HG02973 (cell line): ENCODE results near the gene C22orf39.

Source experiments
- ATAC-seq: cut with Tn5 transposase; IDR thresholded peaks from one replicate; pipeline ENCODE4 v1.9.1; 2021; ENCODE audit warnings: moderate library complexity; ENCODE audit not compliant: unreplicated experiment

C22orf39 gene

DNA sequence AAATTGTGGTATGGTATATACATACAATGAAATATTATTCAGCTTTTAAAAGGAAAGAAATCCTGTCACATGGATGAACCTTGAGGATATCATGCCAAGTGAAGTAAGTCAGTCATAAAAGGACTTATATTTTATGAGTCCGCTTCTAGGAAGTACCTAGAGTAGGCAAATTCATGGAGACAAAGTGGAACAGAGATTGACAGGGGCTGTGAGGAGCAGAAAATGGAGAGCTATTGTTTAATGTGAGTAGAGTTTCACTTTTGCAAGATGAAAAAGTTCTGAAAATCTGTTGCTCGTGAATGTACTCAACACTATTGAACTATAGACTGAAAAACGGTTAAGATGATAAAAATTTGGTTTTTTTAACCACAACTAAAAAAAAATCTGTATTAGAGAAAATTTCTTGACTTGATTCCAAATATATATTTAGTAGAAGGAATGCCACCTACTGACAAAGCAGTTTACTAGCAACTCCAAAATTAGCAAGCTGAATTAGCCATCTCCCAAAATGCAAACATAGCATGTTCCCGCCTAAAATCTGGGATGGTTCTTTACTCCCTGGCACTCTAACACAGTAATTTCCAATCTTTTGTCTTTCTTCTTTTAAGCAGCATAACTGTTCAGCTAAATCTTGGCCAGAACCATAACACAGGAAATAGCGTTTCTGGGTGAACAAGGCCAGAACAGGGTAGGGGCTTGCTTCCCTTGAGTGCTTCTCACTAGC, 30.0 kb upstream of the C22orf39 start:
- no peak for ATAC-seq

DNA sequence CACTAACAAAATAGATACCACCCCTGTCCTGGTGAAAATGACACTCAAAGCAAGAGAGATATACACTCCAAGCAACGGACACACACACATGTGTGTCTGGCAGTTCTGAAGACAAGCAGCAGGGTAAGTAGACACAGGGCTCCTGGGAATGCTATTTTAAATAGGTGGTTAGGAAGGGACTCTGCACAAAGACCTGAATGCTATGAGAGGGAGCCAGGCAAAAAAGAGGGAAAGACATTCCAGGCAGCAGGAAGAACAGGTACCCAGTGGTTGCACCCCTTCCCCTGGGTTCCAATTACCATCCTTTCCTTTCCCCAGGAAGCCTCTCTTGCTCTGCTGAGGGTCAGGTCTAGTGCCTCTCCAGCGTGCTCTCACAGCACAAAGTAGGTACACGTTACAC, 28.5 kb upstream of the C22orf39 start:
- no peak for ATAC-seq

DNA sequence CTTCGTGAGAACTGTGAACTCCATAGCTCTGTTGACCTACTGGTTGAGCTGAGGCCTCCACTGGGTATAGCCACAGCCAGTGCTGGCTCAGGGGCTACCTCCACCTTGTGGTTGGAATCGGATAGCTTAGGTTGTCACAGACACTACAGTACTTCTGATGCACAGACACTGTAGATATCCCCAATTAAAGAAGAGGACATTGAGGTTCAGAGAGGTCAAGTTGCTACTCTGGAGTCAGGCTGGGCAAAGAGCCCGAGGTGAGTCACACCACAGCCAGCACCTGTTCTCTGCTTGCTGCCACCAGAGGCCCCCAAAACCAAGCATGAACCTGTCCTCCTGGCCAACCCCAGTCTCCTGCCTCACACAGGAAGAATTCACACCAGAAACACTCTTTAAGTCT, 26.1 kb upstream of the C22orf39 start:
- no peak for ATAC-seq

DNA sequence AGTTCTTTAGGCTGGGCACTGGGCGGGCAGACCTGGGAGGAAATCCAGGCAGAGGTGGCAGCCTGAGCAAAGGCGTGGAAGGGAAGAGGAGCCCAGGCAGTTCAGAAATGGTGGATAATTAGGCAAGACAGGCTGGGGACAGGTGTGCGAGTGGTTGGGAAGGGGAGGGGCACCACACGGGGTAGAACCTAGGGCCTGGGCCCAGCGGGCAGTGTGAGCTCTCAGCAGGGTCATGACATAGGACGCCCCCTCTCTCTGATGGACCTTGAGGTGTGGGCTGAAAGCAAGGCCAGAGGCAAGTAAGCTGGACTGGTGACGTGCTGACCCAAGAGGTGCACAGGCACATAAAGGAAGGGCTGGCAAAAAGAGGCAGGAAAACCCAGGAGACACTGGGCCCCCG, 24.7 kb upstream of the C22orf39 start:
- ATAC-seq, result no peak

DNA sequence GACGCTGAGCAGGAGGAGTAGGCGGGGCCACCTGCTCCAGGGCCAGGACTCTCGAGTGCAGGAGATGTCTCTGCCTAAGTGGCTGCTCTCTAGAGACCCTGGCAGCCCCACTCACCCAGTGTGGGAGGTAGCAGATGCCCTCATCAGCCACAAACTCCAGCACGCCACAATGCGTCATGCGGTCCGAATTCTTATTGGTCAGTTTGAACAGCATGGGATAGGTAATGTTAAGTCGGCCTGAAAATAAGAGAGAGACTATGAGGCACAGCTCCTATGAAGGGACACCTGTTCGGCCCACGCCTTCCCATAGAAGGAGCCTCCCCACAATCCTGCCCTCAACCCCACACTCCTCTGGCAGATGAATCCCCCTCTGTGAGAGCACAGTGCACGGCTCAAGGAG, 24.1 kb upstream of the C22orf39 start:
- ATAC-seq, result no peak

DNA sequence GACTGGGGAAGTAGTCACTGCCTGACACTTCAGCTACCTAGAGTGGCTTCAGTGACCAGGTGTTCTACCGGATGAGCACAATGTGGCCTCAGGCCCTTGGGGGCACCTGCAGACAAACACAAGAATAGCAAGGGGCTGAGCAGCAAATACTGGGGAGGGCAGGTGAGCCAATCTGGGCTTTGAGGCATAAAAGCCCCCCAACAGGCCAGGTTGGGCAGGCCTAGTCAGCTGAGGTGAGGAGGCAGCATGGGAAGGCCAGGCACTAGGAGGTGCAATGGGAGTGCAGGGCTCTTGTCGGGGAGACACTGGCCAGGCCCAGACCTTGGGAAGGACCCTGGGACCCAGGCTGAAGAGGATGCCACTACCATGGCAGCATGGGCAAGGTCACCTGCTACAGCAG, 22.5 kb upstream of the C22orf39 start:
- no peak for ATAC-seq

DNA sequence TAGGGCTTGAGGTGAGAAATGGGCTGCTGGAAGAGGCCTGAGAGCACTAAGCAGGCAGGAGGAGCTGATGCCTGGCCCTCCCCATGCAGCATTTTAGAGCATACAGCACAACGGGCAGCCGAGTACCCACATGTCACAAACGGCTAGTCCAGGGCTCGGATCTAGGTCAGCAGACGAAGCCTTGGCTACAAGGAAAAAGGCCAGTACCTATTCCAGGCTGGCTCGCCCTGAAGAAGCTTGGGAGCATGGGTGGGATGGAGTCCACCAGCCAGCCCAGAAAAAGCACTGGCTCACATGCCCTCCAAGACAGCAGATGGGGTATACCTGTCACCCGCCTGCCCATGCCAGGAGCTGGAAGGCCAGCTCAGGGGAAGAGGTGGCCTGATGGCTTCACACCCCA, 21.9 kb upstream of the C22orf39 start:
- no peak for ATAC-seq

DNA sequence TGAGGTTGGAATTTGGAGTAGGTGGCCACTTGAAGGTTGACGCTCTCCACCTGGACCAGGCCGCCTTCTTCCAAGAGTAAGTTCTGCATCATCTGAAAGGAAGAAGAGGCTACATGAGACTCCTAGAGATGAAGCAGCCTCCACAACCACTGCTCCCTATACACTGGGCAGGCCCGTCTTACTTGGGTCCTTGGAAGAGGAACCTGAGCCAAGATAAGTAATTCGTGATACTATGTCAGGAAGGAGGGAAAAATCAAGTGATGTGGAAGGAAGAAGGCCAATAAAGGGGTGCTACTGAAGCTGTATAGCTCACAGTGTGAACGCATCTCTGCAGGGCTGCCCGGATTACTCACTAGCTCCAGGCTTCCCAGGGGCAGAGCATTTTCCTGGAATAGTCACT, 20.4 kb upstream of the C22orf39 start:
- ATAC-seq, result no peak

DNA sequence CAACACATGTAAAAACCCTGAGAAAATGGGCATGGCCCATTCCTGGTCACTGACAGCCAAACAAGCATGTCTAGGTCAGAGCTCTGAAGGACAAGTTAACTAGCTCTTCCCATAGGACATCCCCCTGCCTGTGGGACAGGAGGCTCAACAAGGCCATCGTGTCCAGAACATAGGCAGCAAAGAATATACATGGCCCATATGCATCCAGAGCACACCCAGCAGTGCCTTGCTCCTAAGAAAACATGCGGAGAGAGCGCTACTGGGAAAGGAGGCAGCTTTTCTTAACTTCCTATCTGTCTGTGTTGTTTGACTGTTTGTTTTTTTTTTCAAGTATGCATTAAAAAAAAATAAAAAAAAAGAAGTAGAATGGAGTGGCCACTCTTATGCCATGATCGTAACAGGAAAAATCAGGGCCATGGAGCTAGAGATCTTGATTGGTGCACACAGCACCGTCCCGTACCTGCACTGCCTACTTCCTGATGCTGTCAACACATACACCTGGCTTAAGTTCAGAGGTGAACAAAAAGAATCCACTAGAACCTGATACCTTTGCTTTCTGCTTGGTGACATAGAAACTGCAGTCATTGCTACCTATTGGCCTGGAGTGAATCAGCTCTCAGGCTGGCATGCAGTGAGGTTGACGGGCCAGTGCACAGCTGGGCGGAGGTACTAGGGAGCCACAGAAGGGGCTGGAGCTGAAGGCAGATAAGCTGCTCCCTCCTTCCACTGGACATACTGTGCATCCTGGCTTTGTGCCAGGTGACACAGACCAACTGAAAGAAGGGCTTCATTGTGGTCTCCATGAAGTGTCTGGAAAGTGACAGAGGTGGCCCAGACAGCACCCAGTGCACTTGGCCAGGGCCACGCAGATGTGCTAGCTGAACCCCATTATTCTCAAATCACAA, 19.6 kb upstream of the C22orf39 start:
- no peak for ATAC-seq

DNA sequence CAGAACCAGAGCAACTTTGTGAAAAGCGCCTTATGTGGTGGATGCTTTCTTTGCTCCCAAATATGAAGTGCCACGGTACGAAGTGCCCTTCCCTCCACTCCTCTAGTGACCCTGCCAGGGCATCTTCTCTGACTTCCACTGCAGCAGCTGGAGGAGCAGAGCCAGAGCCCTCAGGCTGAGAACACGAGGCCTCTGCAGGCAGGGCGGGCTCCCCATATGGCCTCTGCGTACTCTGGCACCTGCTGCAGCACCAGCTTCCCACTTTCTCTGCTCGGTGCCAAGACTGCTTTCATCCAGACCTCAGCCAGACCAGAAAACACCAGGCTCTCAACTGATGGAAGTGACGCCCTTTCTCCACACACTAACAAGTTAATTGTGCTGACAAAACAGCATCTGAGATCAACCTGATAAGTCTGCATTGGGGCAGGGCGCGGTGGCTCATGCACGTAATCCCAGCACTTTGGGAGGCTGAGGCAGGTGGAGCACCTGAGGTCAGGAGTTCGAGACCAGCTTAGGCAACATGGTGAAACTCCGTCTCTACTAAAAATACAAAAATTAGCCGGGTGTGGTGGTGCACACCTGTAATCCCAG, 18.7 kb upstream of the C22orf39 start:
- no peak for ATAC-seq

DNA sequence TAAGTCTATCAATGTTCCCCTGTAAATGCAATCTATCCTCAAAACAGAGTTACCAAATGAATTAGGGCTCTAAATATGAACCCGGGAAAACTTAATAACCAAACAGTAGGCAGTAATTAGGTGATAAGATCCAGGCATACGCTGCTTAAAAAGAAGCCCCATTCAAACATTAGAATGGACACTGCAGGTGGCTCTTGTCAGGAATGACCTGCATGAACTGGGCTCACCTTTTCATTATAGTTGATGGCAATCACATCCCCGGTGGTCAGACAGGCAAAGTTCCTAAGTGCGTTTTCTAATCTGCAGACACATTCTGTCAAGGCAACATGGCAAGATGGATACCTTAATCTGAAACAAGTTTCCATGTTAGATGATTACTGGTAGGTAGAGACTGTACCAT, 17.5 kb upstream of the C22orf39 start:
- no peak for ATAC-seq

DNA sequence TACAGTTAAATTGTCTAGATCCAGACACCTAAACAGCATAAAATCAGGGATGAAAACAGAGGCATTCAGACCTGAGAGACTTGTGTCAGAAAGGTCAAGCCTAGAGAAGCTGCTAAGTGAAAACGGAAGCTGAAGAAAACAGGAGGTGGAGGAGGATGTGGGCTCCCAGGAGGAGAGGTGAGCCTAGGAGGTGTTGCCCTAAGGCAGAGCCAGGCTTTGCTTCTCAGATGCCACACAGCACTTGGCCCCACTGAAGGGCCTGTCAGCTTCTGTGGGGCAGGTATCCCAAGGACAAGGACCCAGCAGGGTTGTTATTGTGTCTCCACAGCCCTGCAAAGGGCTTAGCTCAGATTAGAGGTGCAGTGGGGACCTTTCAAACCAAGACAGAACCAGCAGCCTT, 17.0 kb upstream of the C22orf39 start:
- ATAC-seq, result no peak

DNA sequence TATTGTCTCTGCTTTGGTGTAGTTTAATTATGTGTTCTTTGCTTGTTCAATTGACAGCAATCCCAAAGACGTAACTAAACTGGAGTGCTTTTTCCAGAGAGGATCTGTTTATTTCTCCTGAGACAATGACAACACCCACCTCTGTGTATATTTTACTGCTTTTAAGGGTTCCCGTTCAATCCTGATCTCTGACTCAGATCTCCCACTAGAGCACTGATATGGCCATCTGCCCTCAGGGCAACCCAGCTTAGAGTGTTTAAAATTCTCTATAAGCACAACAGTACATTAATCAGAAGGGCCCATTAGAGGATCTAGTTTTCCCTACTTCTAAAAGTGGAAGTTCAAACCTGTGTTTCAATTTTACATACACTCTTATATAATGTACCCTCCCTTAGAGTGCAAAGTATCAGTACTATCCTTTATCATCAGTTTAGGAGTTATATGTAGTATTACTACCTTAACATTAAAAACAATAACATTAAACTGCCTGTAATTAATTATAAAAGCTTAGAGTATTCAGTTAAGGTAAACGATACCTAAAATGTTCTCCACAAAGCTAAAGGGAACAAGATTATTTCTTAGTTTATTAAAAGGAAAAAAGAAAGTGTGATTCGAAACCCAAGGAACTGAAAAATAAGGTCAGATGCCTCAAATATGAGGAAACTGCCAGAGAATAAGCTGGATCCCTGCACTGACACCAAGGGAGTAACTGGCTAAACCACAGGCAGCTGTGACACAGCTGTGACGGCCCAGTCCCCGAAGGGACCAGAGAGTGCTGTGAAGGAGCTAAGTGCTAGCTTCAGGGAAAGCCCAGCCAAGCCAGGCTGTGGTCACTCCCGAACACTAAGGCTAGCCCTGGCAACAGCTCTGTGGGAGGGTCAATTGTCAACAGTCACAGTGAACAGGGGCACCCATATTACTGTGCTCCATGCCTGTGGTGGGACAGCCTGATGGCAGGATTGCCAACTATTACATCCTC, 16.3 kb upstream of the C22orf39 start:
- ATAC-seq, result no peak

DNA sequence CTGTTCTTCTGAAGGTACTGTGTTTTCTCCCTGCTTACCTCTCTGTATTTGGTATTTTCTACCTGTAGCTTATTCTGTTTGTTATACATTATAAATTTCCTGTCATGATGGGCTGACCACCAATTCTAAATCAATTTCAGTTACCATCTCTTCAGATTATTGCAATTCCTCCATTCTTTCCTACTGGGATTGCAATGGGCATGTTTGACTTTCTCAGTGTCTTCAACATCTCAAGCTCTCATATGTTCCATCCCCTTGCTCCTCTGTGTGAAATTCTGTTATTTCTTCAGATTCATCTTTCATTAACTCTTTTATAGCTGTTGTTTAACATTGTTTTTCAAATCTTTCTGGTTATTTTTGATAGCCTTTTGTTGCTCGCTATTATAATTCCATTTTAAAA, 15.5 kb upstream of the C22orf39 start:
- ATAC-seq, result no peak

DNA sequence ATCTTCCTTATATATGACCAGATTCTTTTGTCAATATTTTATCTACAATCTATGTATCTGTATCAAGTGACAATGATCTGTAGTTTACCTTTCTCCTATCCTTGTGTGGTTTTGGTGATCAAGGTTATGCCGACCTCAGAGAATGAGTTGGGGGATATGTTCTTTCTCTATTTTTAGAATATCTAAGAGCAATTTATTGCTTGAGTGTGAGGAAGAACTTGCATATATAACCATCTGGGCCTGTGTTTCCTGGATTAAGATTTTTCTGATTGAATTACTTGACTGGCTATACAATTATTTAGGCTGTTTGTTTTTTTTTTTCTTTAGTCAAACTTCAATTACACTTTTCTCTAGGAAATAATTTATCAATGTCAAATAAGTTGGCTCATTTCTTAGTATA, 14.0 kb upstream of the C22orf39 start:
- ATAC-seq, result no peak

DNA sequence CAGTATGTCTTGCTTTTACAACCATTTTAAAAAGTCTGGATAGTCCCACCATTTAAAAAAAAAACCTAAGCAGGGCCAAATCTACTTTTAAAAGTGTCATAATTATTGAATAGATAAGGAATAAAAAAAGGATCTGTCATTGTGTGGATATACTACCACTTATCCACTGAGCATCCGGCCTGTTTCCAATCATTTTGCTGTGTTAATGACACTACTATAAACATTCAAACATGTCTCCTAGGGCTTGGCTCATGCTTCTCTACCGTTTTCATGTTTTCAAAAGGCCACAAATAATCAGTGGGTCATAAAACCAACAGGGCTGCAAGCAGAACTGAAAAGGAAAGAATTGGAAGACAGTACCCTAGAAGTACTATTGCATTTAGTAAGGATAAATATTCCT, 12.5 kb upstream of the C22orf39 start:
- ATAC-seq, result no peak

DNA sequence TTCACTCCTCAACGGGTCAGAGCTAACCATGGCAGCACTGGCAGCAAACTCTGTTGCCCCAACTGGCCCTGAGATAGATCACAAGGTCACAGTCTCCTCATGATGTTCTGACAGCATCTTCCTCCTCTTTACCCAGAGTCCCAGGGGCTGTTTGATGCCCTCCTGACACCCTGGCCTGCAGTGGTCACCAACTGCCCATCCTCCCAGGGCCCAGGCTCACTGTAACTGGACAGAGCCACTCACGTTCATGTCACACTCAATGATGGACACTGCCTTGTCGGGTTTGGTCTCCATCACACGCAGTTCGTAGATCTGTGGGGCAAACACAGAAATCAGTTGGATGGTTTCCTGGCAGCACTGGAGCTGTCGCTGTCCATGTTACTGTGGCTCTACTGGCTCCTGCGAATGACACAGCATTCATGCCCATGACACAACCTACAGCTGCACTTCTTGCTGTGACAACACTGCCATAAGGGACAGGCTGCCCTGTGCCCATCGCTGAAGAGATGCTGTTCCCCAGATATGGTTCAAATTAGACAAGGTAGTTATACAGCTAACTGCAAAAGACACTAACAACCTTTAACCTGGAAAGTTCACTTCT, 10.4 kb upstream of the C22orf39 start:
- ATAC-seq, result no peak

DNA sequence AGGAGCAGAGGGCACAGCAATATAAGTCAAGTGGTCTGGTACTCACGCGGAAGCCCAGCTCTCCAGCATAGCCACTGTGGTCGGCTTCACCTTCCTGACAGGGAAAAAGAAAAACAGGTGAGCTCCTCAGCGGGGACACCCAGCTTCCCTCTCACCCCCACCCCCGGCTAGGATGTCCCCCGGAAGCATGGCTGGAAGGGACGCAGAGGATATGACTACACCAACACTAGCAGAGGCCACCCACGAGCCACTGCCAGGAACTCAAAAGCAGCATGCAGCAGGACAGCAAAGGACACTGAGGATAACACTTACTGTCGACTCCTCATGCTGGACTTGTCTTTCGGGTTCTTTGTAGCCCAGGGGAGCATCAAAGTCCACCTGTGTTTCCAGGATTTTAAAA, 9.0 kb upstream of the C22orf39 start:
- no peak for ATAC-seq

DNA sequence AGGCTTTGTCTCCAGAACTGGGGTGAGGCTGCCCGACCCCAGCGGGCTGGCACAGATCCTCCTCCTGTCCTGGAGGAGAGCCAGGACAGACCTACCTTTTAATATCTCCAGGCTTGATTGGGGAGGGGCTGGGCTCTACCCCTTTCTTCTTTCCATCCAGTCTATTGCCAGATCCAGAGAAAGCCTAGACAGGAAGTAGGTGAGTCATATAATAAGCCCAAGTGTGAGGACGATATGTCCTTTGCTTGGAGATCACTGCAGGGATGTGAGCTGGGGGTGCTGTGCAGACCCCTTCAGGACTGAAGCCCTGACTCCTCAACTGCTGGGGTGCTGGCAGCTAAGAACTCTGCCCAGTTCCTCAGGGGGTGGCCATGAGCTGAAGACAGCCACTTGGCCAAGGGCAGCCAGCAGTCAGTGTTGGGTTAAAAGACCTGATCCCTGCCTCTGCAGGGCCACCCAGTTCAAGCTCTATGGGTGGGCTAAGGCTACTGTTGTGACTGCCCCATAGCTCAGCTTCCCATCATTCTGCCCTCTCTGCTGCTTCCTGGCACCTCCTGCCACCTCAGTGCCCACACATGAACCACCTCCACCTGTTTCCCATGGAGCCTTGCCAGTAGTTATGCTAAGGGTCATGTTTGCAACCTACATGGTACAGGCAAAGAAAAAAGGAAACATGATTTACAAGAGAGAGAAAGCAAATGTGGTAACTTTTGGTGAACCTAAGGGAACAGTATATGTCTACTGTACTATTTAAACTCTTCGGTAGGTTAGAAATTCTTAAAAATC, 8.3 kb upstream of the C22orf39 start:
- ATAC-seq, result no peak

DNA sequence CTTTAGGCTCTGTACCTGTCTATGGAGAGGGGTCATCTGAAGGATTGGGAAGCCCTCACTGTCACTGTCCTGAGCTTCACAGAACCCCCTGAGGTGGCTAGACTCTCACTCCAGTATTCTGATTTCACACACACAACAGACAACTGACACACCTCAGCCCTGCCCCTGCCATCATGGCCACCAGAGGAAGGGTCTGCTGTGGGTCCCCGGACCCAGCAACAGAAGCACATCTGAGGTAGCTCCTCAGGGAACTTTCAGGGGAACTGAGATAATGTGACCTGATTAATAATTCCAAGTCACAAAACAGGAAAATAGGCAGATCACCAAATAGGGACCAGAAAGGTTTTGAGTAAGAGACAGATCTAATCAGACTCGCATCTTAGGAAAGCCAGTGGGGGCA, 7.5 kb upstream of the C22orf39 start:
- no peak for ATAC-seq
